Testis (tissue), 3 donors: ENCODE results near the gene ZNF639. TPM values are rescaled to one million over a fixed set of nuclear protein-coding genes. Genes with fewer than 3 reads are reported as not detected.

ENCODE experiments used
- DNase-seq: peaks from one replicate; pipeline ENCODE4 v3.0.0-alpha.2; 2019
- H3K27ac ChIP-seq, 2 donors: fragments of 200-600 bp; sonication (generic); one replicate each; pipeline ENCODE4 v1.5.1; 2019
- H3K27me3 ChIP-seq: fragments of 200-600 bp; sonication (generic); one replicate; pipeline ENCODE4 v1.5.1; 2019
- H3K36me3 ChIP-seq: fragments of 200-600 bp; sonication (generic); one replicate; pipeline ENCODE4 v1.5.1; 2017; ENCODE audit warnings: low read depth; ENCODE audit errors: missing control alignments
- H3K4me1 ChIP-seq: fragments of 200-600 bp; sonication (generic); one replicate; pipeline ENCODE4 v1.5.1; 2019
- H3K4me3 ChIP-seq, 2 donors: fragments of 200-600 bp; sonication (generic); one replicate each; pipeline ENCODE4 v1.5.1; 2017 to 2019
- H3K9me3 ChIP-seq: fragments of 200-600 bp; sonication (generic); one replicate; pipeline ENCODE4 v1.5.1; 2017
- POLR2A ChIP-seq: fragments of 450-650 bp; IDR thresholded peaks from one replicate; pipeline ENCODE4 v1.6.1; 2017; ENCODE audit warnings: antibody characterized with exemption, mild to moderate bottlenecking, moderate library complexity
- WGBS, 2 donors: methylation state at CpG; one replicate each; pipeline ENCODE4 v1.1.5; 2018; 5-methylcytosine and 5-hydroxymethylcytosine counted together
- intact Hi-C: fragments of 100-400 bp; cut with DNase I; formaldehyde crosslinking; loops from one replicate; pipeline ENCODE4 v1.15.1; 2023; ENCODE audit warnings: low total_unique reads
- polyA plus RNA-seq: library from polyadenylated mRNA; stranded (reverse); fragments of 350-450 nt; fragmentation: Illumina TruSeq; extraction: RNeasy Lipid Tissue Mini Kit (QIAGEN cat#74804); gene quantifications from one replicate; pipeline ENCODE4 v1.2.3, GENCODE V29; 2014; ENCODE audit warnings: low read depth, low replicate concordance; ENCODE audit not compliant: insufficient read depth
- total RNA-seq, 2 donors: library from RNA; depleted of rRNA; stranded (reverse); fragments of >200 nt; gene quantifications; one replicate each; pipeline ENCODE4 v1.2.3, GENCODE V29; 2016
- TF ChIP-seq, protein P1 (sequence below), 3 experiments: fragments of 450-650 bp in 2 of 3; fragments of 200-600 bp in 1 of 3; sonication (generic) in 1 of 3; IDR thresholded peaks; one replicate each; pipeline ENCODE4 v1.5.1; 2016 to 2019; ENCODE audit warnings: antibody characterized with exemption in 3 of 3, mild to moderate bottlenecking in 2 of 3, moderate library complexity in 1 of 3

The ZNF639 gene
- total and polyA plus RNA-seq, 3 donors from 2014 or later: 29.3 to 37.6 (median 36.7) TPM

DNA sequence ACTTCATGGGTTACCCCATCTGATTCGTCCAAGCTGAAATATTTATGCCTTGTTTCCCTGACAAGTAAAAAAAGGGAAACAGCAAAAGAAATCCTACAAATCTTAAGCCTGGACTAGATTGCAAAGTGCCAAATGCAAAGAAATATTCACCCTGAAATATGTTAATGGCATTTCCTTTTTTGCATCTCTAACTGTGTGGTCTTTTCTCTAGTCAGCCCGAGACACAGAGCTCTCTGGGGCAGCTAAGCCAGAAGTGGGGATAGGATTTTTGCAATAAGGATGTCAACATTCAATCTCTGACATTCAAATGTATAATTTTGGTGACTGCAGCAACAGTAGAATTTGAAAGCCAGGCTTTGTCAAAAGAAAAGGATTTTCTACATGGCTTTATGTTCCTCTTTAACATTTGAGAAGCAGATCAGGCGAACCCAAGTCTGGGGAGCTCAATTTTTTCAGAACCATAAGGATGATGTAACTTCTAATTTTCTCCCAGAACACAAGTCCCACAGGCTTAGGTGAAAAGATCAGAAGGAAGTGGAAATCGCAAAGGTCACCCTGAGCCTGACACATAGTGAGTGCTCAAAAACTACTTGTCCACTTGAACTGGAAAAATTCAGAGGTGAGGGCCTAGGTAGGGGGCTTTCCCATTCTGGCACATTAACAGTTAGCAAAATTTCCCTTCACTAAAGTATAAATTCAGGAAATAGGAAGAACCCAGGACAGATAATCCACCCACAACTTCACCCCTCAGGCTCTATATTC, 43.7 kb upstream of the ZNF639 start:
- H3K9me3 ChIP-seq: no peaks in the 10 kb centered on the region
- DNase-seq: no peak
- intact Hi-C loops: no loop called here
- WGBS, 2 donors: 64 to 71% methylated on average over 4 of the region's 4 CpGs
- no peaks in the 10 kb centered on the region for H3K4me1 ChIP-seq
- no peak overlapping the region for H3K27ac ChIP-seq
- TF ChIP-seq, protein P1, sequence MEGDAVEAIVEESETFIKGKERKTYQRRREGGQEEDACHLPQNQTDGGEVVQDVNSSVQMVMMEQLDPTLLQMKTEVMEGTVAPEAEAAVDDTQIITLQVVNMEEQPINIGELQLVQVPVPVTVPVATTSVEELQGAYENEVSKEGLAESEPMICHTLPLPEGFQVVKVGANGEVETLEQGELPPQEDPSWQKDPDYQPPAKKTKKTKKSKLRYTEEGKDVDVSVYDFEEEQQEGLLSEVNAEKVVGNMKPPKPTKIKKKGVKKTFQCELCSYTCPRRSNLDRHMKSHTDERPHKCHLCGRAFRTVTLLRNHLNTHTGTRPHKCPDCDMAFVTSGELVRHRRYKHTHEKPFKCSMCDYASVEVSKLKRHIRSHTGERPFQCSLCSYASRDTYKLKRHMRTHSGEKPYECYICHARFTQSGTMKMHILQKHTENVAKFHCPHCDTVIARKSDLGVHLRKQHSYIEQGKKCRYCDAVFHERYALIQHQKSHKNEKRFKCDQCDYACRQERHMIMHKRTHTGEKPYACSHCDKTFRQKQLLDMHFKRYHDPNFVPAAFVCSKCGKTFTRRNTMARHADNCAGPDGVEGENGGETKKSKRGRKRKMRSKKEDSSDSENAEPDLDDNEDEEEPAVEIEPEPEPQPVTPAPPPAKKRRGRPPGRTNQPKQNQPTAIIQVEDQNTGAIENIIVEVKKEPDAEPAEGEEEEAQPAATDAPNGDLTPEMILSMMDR (IDR thresholded peaks at IDR 0.05): no peak
- TF ChIP-seq POLR2A: no peak
- no peaks in the 10 kb centered on the region for H3K27me3 ChIP-seq
- H3K4me3 ChIP-seq: no peak overlapping the region
- H3K36me3 ChIP-seq: no peaks in the 10 kb centered on the region

DNA sequence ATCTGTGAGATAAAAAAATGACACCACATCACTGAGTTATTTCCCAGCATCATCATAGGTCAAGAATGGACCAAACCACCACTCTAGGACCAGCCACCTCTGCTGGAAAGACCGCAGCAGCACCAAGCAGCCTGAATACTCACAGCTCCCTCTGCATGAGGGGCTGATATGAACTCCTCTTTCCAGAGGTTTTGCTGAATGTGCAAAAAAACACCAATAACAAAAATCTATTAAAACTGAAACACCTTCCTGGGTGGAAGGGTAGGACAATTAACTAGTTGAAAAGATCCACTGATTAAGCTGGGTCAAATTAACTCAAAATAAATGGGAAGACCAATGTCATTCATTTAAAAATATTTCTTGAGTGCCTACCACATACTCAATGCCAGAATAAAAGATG, 43.0 kb upstream of the ZNF639 start:
- Histone ChIP-seq H3K36me3 (no peaks in the 10 kb centered on the region), H3K4me1 (no peaks in the 10 kb centered on the region), H3K4me3 (no peak overlapping the region), H3K9me3 (no peaks in the 10 kb centered on the region), H3K27me3 (no peaks in the 10 kb centered on the region), H3K27ac (no peak overlapping the region)
- intact Hi-C loops: no loop called here
- TF ChIP-seq, protein P1 (IDR thresholded peaks at IDR 0.05): no peak
- no peak for TF ChIP-seq POLR2A
- WGBS, 2 donors: 94 to 95% methylated on average over 1 of the region's 1 CpG
- no peak for DNase-seq

GRCh38 chr3:179281825-179282224, 41.0 kb upstream of the ZNF639 start:
- TF ChIP-seq POLR2A: no peak
- TF ChIP-seq, protein P1 (IDR thresholded peaks at IDR 0.05): no peak
- no peak overlapping the region for H3K4me3 ChIP-seq
- H3K27me3 ChIP-seq: no peaks in the 10 kb centered on the region
- WGBS, 2 donors: 93 to 97% methylated on average over 3 of the region's 3 CpGs
- H3K36me3 ChIP-seq: no peaks in the 10 kb centered on the region
- H3K9me3 ChIP-seq: no peaks in the 10 kb centered on the region
- no peak for DNase-seq
- H3K27ac ChIP-seq: no peak overlapping the region
- no peaks in the 10 kb centered on the region for H3K4me1 ChIP-seq
- intact Hi-C loops: no loop called here

GRCh38 chr3:179286331-179286730, 36.5 kb upstream of the ZNF639 start:
- TF ChIP-seq POLR2A: no peak
- TF ChIP-seq, protein P1 (IDR thresholded peaks at IDR 0.05): no peak
- Histone ChIP-seq H3K27me3 (no peaks in the 10 kb centered on the region), H3K27ac (no peak overlapping the region), H3K9me3 (no peaks in the 10 kb centered on the region), H3K4me3 (no peak overlapping the region), H3K36me3 (no peaks in the 10 kb centered on the region), H3K4me1 (no peaks in the 10 kb centered on the region)
- DNase-seq: no peak
- 84 to 92% methylated on average over 6 of the region's 6 CpGs for WGBS, 2 donors
- intact Hi-C loops: no loop called here

DNA sequence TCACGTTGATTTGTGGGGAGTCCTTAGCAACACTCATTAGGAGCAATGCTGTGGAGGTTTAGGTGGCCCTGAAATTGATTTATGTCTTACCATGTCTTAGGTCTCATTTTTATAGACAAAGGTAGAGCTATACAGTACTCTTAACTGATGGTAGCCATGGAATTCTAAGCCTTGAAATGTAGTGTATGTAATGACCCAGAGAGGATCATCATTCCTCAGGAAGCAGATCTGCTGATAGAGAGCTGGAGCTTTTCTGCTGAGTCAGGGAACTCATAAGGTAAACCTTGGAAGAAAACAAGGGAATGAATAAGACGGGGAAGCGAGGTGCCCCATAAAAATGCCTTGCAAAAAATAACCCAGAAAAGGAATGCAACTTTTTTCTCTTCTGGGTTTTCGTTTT, 34.0 kb upstream of the ZNF639 start:
- WGBS, 2 donors: 37 to 61% methylated on average over 4 of the region's 4 CpGs
- intact Hi-C loops: no loop called here
- H3K4me3 ChIP-seq: no peak overlapping the region
- no peaks in the 10 kb centered on the region for H3K4me1 ChIP-seq
- no peaks in the 10 kb centered on the region for H3K27me3 ChIP-seq
- no peak for DNase-seq
- TF ChIP-seq, protein P1 (IDR thresholded peaks at IDR 0.05): no peak
- TF ChIP-seq POLR2A: no peak
- H3K27ac ChIP-seq: no peak overlapping the region
- H3K36me3 ChIP-seq: no peaks in the 10 kb centered on the region
- H3K9me3 ChIP-seq: no peaks in the 10 kb centered on the region
